H9 (cell line): ENCODE data around the gene SLC16A7. TPM values are rescaled to one million over a fixed set of nuclear protein-coding genes. Genes with fewer than 3 reads are reported as not detected.

Experiments
- DNase-seq: peaks from one replicate; pipeline ENCODE4 v3.0.0-alpha.2; 2017
- H2AFZ ChIP-seq: one replicate; pipeline ENCODE4 v1.6.1; 2013; ENCODE audit warnings: mild to moderate bottlenecking, low read length, control low read depth, moderate library complexity
- H2AK5ac ChIP-seq: 2 replicates; pipeline ENCODE4 v1.6.1; 2013; ENCODE audit warnings: low read length, control low read depth, mixed read lengths; ENCODE audit not compliant: insufficient read length
- H2BK120ac ChIP-seq: one replicate; pipeline ENCODE4 v1.6.1; 2013; ENCODE audit warnings: low read depth, mild to moderate bottlenecking, low read length, control low read depth, inconsistent platforms; ENCODE audit not compliant: poor library complexity, severe bottlenecking
- H2BK12ac ChIP-seq: 2 replicates; pipeline ENCODE4 v1.6.1; 2013; ENCODE audit warnings: low read length, control low read depth, mixed read lengths, low read depth; ENCODE audit not compliant: insufficient read length
- H2BK15ac ChIP-seq: 2 replicates; pipeline ENCODE4 v1.6.1; 2013; ENCODE audit warnings: low read depth, low read length, control low read depth
- H2BK20ac ChIP-seq: one replicate; pipeline ENCODE4 v1.6.1; 2013; ENCODE audit warnings: low read depth, mild to moderate bottlenecking, low read length, control low read depth, inconsistent platforms; ENCODE audit not compliant: poor library complexity, severe bottlenecking
- H2BK5ac ChIP-seq: 2 replicates; pipeline ENCODE4 v1.6.1; 2013; ENCODE audit warnings: low read length, control low read depth, mixed read lengths; ENCODE audit not compliant: insufficient read length
- H3K14ac ChIP-seq: 2 replicates; pipeline ENCODE4 v1.6.1; 2013; ENCODE audit warnings: low read length, control low read depth; ENCODE audit not compliant: insufficient read depth
- H3K18ac ChIP-seq: 2 replicates; pipeline ENCODE4 v1.6.1; 2013; ENCODE audit warnings: low read depth, mild to moderate bottlenecking, mixed read lengths, low read length, control low read depth; ENCODE audit not compliant: insufficient read length
- H3K23ac ChIP-seq: 2 replicates; pipeline ENCODE4 v1.6.1; 2013; ENCODE audit warnings: low read length, control low read depth, mixed read lengths, low read depth; ENCODE audit not compliant: insufficient read length
- H3K23me2 ChIP-seq: 2 replicates; pipeline ENCODE4 v1.6.1; 2013; ENCODE audit warnings: low read depth, mild to moderate bottlenecking, mixed read lengths, low read length, control low read depth; ENCODE audit not compliant: insufficient read length, poor library complexity, severe bottlenecking
- H3K27ac ChIP-seq: 2 replicates; pipeline ENCODE4 v1.5.1; 2013; ENCODE audit warnings: low read length, control low read depth, mixed read lengths, low read depth; ENCODE audit not compliant: insufficient read length
- H3K27me3 ChIP-seq: 2 replicates; pipeline ENCODE4 v1.6.1; 2013; ENCODE audit warnings: low read length, control low read depth, inconsistent platforms; ENCODE audit not compliant: insufficient read depth
- H3K4ac ChIP-seq: 2 replicates; pipeline ENCODE4 v1.6.1; 2013; ENCODE audit warnings: low read depth, mild to moderate bottlenecking, control low read depth, inconsistent platforms, low read length, moderate library complexity
- H3K4me1 ChIP-seq: 2 replicates; pipeline ENCODE4 v1.6.1; 2013; ENCODE audit warnings: low read length, control low read depth, inconsistent platforms; ENCODE audit not compliant: insufficient read depth
- H3K4me2 ChIP-seq: 2 replicates; pipeline ENCODE4 v1.6.1; 2013; ENCODE audit warnings: low read length, control low read depth, mixed read lengths; ENCODE audit not compliant: insufficient read length, insufficient read depth
- H3K56ac ChIP-seq: 2 replicates; pipeline ENCODE4 v1.6.1; 2013; ENCODE audit warnings: low read depth, mild to moderate bottlenecking, mixed read lengths, low read length, control low read depth; ENCODE audit not compliant: insufficient read length
- H3K79me1 ChIP-seq: 2 replicates; pipeline ENCODE4 v1.6.1; 2013; ENCODE audit warnings: low read depth, mild to moderate bottlenecking, moderate library complexity, low read length, control low read depth, inconsistent platforms; ENCODE audit not compliant: insufficient read depth, poor library complexity, severe bottlenecking
- H3K79me2 ChIP-seq: 2 replicates; pipeline ENCODE4 v1.6.1; 2013; ENCODE audit warnings: low read length, control low read depth, inconsistent platforms; ENCODE audit not compliant: insufficient read depth
- H3K9ac ChIP-seq: 2 replicates; pipeline ENCODE4 v1.6.1; 2013; ENCODE audit warnings: low read length, control low read depth, mixed read lengths; ENCODE audit not compliant: insufficient read length; ENCODE audit errors: extremely low read depth
- H3K9me3 ChIP-seq: one replicate; pipeline ENCODE4 v1.6.1; 2013; ENCODE audit warnings: low read depth, low read length, inconsistent platforms; ENCODE audit not compliant: control insufficient read depth
- H3T11ph ChIP-seq: one replicate; pipeline ENCODE4 v1.6.1; 2013; ENCODE audit warnings: mild to moderate bottlenecking, low read length, control low read depth, inconsistent platforms
- H4K20me1 ChIP-seq: one replicate; pipeline ENCODE4 v1.6.1; 2013; ENCODE audit not compliant: control insufficient read depth, insufficient read length, insufficient read depth
- H4K5ac ChIP-seq: 2 replicates; pipeline ENCODE4 v1.6.1; 2013; ENCODE audit warnings: low read depth, mild to moderate bottlenecking, mixed read lengths, low read length, control low read depth; ENCODE audit not compliant: insufficient read length
- H4K8ac ChIP-seq: replicated peaks from 2 replicates; pipeline ENCODE4 v1.6.1; 2013; ENCODE audit warnings: low read length, control low read depth, mixed read lengths, low read depth; ENCODE audit not compliant: insufficient read length
- H4K91ac ChIP-seq: 2 replicates; pipeline ENCODE4 v1.6.1; 2013; ENCODE audit warnings: low read depth, mild to moderate bottlenecking, moderate library complexity, mixed read lengths, low read length, control low read depth; ENCODE audit not compliant: insufficient read length
- H3K27ac Mint-ChIP-seq, 3 experiments: 2 replicates in 2 of 3; 3 replicates in 1 of 3; pipeline ENCODE4 v1.8.0; 2020 to 2021; ENCODE audit warnings: mixed read lengths in 3 of 3, mild to moderate bottlenecking in 1 of 3, moderate library complexity in 1 of 3
- H3K27me3 Mint-ChIP-seq: 2 replicates; pipeline ENCODE4 v1.8.0; 2021; ENCODE audit warnings: low read depth, mild to moderate bottlenecking, moderate library complexity, mixed read lengths
- H3K36me3 Mint-ChIP-seq, 3 experiments: 2 replicates in 2 of 3; 3 replicates in 1 of 3; pipeline ENCODE4 v1.8.0; 2020 to 2021; ENCODE audit warnings: low read depth in 3 of 3, mixed read lengths in 3 of 3; ENCODE audit not compliant: insufficient read depth in 1 of 3
- H3K4me1 Mint-ChIP-seq, 2 experiments: 2 replicates each; pipeline ENCODE4 v1.8.0; 2020; ENCODE audit warnings: mixed read lengths in 2 of 2
- H3K4me3 Mint-ChIP-seq, 2 experiments: 2 replicates in 1 of 2; 3 replicates in 1 of 2; pipeline ENCODE4 v1.8.0; 2020 to 2021; ENCODE audit warnings: mild to moderate bottlenecking in 2 of 2, mixed read lengths in 2 of 2, moderate library complexity in 1 of 2
- H3K9me3 Mint-ChIP-seq, 2 experiments: 2 replicates in 1 of 2; 3 replicates in 1 of 2; pipeline ENCODE4 v1.8.0; 2020; ENCODE audit warnings: mild to moderate bottlenecking in 2 of 2, mixed read lengths in 2 of 2, moderate library complexity in 1 of 2
- CTCF ChIP-seq: fragments of 200-600 bp; sonication (generic); conservative IDR thresholded peaks from 3 replicates; pipeline ENCODE4 v1.8.0; 2021; ENCODE audit warnings: antibody characterized with exemption, mild to moderate bottlenecking
- WGBS: extraction: QIAGEN DNeasy Blood & Tissue Kit; methylation state at CpG from one replicate; pipeline ENCODE4 v1.1.7; 2013; ENCODE audit warnings: missing lambda C conversion rate, low lambda C conversion rate, mixed read lengths; ENCODE audit not compliant: insufficient read length; ENCODE audit errors: extremely low coverage; 5-methylcytosine and 5-hydroxymethylcytosine counted together
- total RNA-seq: library from RNA; stranded (reverse); gene quantifications from 2 replicates; pipeline ENCODE4 v1.2.1, GENCODE V29; 2021

The SLC16A7 gene
- total RNA-seq, 1 experiment from 2014 or later = 2.2 TPM

DNA sequence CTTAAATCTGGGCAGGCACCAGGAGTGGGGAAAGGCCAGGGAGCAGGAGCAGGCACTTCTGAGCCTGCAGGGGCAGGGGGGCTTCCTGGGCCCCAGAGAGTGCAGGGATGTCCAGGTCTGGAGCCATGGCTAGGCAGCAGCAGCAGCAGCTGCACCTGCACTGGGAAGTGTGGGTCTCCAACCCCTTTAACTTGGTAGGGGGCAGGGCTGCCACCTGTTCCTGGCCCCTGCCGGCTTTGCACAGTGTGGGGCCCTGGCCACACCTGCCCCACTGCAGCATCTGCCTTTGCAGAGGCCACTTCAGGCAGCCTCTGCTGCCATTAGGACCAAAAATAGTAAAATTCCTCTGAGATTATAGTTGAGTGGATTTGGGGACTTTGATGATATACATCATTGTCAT lies 138.5 kb downstream of the SLC16A7 start:
- DNase-seq = no peak
- no peaks in the 10 kb centered on the region for H3K36me3 Mint-ChIP-seq
- H3K27ac Mint-ChIP-seq = no peak overlapping the region
- H3K9me3 ChIP-seq = no peaks in the 10 kb centered on the region
- H3K4me3 Mint-ChIP-seq = no peak overlapping the region
- H3K27me3 Mint-ChIP-seq = no peaks in the 10 kb centered on the region
- no peaks in the 10 kb centered on the region for H3K4me1 ChIP-seq
- no CpG with 5 or more reads among the region's 1 CpG for WGBS
- no peak overlapping the region for H3K4ac ChIP-seq
- no peak overlapping the region for H2AK5ac ChIP-seq
- H3K18ac ChIP-seq = no peak overlapping the region
- H2BK12ac ChIP-seq = no peak overlapping the region
- H2BK20ac ChIP-seq = no peak overlapping the region
- H3K79me2 ChIP-seq = no peaks in the 10 kb centered on the region
- H4K5ac ChIP-seq = no peak overlapping the region
- H3K4me1 Mint-ChIP-seq = peaks cover 9 to 14% of the 10 kb centered on the region in 2 experiments
- H3K9ac ChIP-seq = no peak overlapping the region
- no peaks in the 10 kb centered on the region for H3K9me3 Mint-ChIP-seq
- H3K23ac ChIP-seq = no peak overlapping the region
- no peak overlapping the region for H2BK15ac ChIP-seq
- no peaks in the 10 kb centered on the region for H4K20me1 ChIP-seq
- no peak overlapping the region for H3T11ph ChIP-seq
- no peak overlapping the region for H2BK120ac ChIP-seq
- no peak overlapping the region for H4K91ac ChIP-seq
- H3K27ac ChIP-seq = no peak overlapping the region
- H4K8ac ChIP-seq = no peak overlapping the region
- H2BK5ac ChIP-seq = no peak overlapping the region
- H3K27me3 ChIP-seq = no peaks in the 10 kb centered on the region
- no peak for TF ChIP-seq CTCF
- H3K79me1 ChIP-seq = no peaks in the 10 kb centered on the region
- H3K4me2 ChIP-seq = no peak overlapping the region
- no peaks in the 10 kb centered on the region for H3K23me2 ChIP-seq
- H3K14ac ChIP-seq = no peak overlapping the region
- no peak overlapping the region for H3K56ac ChIP-seq
- H2AFZ ChIP-seq = no peak overlapping the region
